HG03159 (cell line): ENCODE data around the gene TBC1D16.

Experiments
- ATAC-seq: cut with Tn5 transposase; IDR thresholded peaks from one replicate; pipeline ENCODE4 v1.9.1; 2021; ENCODE audit warnings: mild to moderate bottlenecking, moderate library complexity; ENCODE audit not compliant: unreplicated experiment

TBC1D16 gene

DNA sequence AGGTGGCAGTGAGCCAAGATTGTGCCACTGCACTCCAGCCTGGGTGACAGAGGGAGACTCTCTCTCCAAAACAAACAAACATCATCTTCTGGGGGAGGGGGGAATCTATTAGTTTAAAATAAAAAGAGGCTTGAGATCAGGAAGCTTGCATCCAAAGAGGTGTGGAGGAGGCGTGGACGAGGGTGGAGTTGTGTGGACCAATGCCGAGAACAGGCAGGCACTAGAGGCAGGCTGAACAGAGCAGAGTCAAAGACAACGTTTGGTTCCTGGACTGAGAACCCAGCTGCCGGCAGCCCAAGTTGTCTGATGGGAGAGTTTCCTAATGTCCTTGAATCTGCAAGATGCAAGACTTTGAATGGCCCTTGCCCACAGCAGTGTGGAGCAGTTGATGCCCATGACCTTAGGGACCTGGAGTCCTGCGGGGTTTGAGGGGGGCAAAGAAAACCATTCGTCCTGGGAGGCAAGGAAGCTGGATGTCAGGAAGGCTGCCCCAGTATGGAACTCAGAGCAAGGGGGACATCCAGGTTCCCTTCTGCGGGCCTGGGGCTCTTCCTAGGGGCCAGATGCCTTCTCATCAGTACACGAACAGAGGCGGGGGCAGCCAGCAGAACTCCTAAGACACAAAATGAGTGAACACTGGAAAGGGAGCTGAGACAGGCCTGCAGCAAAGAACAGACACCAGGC is 9.2 kb downstream of the TBC1D16 start:
- ATAC-seq = no peak

DNA sequence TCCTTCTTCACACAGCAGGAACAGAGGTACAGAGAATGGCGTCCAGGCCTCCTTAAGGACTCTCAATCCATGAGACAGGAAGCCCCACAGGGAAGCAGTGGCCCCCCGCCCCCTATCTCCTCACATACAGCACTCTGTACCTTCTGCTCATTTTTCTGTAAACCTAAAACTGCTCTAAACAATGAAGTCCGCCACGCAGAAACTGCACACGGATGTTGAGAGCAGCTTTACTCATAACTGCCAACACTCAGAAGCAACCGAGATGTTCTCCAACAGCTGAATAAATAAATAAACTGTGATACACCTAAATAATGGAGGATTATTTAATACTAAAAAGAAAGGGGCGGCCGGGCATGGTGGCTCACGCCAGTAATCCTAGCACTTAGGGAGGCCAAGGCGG is 9.9 kb downstream of the TBC1D16 start:
- ATAC-seq = no peak

DNA sequence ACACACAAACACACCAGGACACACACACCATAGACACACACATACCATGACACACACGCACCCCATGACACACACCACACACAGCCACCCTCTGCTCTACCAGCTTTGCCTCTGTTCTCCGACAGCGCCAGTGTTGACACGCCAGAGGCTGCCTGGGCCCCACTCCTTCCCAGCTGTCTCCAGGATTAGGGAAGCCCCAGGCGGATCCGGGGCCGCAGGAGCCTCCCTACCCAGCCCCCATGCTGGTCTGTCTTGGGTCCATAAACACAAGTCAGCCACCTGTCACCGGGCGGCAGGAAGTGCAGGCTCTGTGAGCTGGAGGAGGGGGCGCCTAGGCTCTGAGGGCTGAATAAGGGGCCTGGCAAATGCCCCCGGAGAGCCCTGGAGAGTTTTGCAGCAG is 10.5 kb downstream of the TBC1D16 start:
- ATAC-seq = no peak

DNA sequence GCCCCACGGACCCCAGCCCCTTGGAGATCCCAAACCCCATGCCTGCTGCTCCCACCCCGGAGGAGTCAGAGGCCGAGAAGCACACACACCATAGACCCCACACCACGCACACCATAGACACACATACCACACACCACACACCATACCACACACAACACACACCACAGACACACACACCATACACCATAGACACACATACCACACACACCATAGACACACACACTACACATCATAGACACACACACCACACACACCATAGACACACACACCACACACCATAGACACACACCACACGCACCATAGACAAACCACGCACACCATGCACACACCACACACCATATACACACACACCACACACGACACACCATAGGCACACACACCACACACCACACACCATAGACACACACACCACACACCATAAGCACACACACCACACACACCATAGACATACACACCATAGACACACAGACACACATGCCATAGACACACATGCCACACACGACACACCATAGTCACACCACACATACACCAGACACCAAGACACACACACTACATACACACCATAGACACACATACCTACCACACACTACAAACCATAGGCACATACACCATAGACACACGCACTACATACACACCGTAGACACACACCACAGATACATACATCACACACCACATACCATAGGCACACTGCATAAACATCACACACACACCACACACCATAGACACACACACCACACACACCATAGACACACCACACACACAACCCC is 11.3 kb downstream of the TBC1D16 start:
- no peak for ATAC-seq

DNA sequence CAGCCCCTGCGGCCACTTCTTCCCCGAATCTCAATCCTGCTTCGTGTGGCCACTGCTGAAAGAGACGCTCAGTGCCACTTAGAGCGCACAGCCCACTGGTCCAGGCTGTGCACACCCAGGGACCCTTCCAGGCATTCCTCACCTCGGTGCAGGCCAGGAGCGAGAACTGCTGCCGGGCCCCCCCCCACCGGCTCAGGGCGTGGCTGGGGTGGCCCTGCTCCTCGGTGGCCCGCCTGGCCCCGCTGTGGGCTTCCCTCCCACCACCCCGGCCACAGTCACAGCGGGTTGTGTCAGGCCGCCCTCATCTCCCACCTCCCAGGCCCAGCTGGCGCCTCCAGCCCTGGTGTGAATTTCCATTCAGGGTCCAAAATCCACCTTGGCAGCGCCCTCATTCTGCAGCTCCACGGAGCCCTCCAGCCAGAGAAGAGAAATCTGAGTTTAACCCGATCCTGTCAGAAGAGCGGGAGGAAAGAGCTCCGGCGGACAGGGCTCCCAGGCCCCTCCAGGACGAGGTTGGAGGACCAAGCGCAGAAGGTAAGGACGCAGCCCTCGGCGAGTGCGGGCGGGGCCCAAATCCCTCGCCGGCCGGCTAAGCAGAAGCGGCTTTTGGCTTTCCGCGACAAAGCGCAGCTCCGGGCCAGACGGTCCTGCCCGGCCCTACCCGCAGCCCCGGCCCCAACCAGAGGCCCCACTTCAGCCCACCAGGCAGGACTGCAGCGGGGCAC is 12.0 kb downstream of the TBC1D16 start:
- no peak for ATAC-seq

GRCh38 chr17:80021600-80021999 is 14.1 kb downstream of the TBC1D16 start:
- no peak for ATAC-seq

- no peak for ATAC-seq
Observed at GRCh38 chr17:80018917-80019651, 16.6 kb downstream of the TBC1D16 start.

GRCh38 chr17:80017226-80018010 is 18.3 kb downstream of the TBC1D16 start:
- no peak for ATAC-seq

GRCh38 chr17:80012765-80013741 is 22.6 kb downstream of the TBC1D16 start:
- no peak for ATAC-seq

- no peak for ATAC-seq
Observed at GRCh38 chr17:80011989-80012555, 23.6 kb downstream of the TBC1D16 start.

DNA sequence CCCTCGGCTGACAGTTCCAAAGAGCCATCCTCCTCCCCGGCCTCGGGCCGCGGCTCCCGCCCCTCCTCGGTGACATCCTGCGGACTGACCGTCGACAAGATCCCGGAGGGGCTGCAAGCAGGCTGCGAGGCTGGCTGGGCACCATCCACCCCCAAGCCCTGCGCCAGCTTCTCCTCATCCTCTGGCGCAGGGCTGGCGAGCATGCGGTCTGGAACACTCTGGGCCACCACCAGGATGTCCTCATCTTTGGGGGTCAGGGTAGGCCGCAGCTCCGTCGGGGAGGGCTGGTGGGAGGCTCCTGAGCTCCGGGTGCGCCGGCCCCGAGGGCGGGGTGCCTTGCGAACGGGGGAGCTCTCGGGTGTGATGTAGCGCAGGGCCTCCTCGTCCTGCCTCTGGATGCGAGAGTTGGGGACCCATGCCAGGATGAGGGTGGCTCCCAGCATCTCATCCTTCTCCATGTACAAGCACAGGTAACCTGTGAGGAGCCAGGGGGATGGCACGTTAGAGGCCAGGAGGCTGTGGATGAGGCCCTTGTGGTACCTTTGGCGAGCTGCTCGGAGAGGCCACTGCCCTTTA is 25.3 kb downstream of the TBC1D16 start:
- no peak for ATAC-seq

- no peak for ATAC-seq
Observed at GRCh38 chr17:80009391-80010282, 26.0 kb downstream of the TBC1D16 start.

GRCh38 chr17:80008848-80009247 is 26.8 kb downstream of the TBC1D16 start:
- ATAC-seq = no peak

- no peak for ATAC-seq
Observed at GRCh38 chr17:80008383-80008840, 27.3 kb downstream of the TBC1D16 start.

- ATAC-seq = no peak
Observed at GRCh38 chr17:80007939-80008338, 27.7 kb downstream of the TBC1D16 start.

- no peak for ATAC-seq
Observed at GRCh38 chr17:80006811-80007752, 28.6 kb downstream of the TBC1D16 start.
